GM19452 (cell line): Measurements from ENCODE around the gene LTBP1.

ENCODE experiments used
- ATAC-seq: cut with Tn5 transposase; IDR thresholded peaks from one replicate; pipeline ENCODE4 v1.9.1; 2021; ENCODE audit not compliant: unreplicated experiment

LTBP1 gene

DNA sequence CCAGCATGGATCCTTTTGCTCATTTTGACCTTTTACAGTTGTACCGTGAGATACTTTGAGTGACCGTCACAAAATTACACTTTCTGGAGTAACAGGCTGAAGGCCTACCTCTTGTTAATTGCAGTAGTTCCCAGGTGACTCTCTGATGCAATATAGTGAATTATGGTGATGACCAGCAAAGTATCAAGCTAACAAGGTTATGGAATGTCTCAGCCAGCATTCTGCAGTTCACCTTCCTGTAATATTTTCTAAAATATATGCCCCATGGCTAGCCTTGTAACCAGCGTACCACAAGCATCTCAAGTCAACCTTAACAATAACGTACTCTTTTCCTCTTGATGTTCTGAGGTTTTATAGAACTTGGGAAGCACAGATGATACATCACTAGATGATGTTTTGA lies 234.7 kb downstream of the LTBP1 start:
- no peak for ATAC-seq

- no peak for ATAC-seq
Measured at GRCh38 chr2:33184041-33184440, 237.3 kb downstream of the LTBP1 start.

DNA sequence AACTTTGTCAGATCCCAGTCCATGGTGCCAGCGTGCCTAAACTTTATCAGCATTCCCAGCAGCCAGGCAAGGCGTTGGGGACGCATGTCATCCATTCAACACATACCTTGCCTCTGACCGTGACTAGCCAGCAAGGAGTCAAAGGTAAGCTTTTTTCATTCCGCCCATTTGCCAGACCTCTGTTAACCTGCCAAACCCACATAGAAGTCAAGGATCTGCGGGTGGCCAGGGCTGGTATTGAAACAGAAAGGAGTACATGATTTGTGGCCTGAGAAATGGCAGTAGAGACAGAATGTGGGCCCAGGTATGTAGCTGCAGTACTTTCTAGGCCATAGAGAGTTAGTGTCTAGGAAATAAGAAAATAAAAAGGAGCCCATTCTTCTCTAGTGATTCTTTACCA lies 240.2 kb downstream of the LTBP1 start:
- no peak for ATAC-seq

DNA sequence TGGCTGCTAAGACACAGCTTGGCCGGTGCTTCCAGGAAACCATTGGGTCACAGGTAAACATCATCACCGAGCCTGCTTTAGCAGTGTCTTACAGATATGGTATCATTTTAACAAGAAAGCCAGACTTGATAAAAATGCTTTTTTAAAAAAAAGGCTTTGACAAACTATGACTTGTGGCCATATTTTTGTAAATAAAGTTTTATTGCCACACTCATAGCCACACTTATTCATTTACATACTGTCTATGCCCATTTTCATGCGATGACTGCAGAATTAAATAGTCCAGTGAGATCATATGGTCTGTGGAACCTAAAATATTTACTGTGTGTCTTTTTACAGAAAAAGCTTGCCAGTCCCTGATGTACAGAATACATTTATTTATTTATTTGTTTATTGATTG lies 242.0 kb downstream of the LTBP1 start:
- no peak for ATAC-seq

DNA sequence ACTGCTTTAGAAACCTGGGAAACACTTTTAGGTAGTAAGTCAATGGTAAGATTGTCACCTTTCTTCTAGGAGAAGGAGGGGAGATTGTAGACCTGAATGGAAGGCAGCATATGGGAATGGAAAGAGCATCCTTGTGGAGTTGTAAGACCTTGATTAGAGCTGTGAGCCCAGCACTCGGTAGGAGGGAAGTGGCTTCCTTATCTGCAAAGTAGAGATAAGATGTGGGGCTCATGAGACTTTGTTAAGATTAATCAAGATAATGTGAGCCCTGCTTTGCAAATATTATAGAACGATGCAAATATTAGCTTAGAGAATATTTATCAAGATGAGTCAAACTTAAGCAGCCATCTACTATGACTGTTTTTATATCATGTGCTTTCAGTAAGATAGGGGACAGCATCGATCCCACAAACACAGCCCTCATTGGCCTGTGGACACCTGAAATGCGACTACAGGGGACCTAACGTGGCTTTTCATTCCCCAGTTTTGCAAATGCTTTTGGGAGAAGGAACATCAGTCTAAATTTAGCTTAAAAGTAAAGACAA lies 243.7 kb downstream of the LTBP1 start:
- no peak for ATAC-seq

GRCh38 chr2:33195891-33196290 lies 249.1 kb downstream of the LTBP1 start:
- no peak for ATAC-seq

DNA sequence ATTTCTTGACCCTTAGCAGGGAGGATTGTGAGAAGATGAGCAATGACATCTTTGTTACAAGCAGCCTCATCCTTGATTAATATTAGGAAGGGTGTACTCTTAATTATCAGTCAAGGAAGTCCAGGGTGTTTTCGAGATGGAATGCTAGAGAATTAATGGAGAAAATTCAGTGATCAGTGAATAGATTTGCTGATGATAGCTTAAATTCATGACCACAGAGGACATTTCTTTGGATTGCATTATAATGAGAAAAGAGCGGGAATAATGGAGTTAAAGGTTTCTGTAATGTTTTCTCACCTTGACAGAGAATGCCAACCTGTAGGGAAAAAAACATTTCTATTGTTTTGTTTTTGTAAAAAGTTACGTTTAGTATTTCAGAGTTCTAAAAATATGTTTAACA lies 249.9 kb downstream of the LTBP1 start:
- no peak for ATAC-seq

GRCh38 chr2:33197198-33197938 lies 250.6 kb downstream of the LTBP1 start:
- ATAC-seq, result no peak

GRCh38 chr2:33202641-33203522 lies 256.1 kb downstream of the LTBP1 start:
- no peak for ATAC-seq

DNA sequence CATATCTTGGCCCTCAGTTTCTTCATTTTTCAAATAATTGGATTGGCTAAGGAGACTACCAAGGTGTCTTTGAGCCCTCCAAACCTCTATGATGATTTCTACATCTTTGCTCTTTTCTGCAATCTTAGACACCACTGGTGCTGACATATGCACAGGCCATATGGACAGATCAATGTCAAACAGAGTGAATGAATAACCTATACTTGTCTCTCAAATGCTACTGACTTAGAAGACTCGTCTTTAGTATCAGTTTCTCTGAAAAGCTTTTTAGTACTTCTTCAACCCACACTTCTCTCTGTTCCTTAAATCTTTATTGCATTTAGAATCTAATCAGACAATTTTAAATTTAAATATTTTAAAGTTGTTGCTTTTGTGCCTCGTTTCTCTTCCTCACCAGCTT lies 258.2 kb downstream of the LTBP1 start:
- ATAC-seq, result peak; percentile 54

GRCh38 chr2:33205693-33206434 lies 259.1 kb downstream of the LTBP1 start:
- peak; percentile 94 for ATAC-seq

DNA sequence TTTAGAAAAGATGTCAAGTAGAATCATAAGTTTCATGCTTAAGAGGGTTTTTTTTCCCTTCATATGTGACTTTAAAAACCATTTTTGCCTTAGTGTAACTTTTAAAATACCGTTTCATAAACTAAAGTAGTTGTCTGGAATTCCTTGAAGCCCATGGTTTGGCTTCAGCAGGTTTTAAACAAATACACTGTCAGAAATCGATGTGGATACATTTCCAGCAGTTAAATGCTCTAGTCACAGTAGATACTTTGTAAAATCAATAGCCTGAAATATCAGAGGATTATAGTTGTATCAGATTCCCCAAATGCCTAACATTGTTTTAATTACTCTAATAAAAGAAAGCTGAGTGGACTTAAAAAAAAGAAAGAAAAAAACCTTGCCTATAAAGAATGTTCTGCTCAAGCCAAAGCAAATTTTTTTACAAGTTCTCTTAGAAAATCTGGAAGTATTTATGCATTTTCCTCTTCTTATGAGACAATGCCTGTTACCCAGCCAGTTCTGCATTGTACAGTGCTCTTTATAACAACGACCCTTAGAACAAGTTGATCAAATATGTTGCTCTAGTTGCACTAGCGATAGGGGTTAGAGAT lies 260.5 kb downstream of the LTBP1 start:
- no peak for ATAC-seq

DNA sequence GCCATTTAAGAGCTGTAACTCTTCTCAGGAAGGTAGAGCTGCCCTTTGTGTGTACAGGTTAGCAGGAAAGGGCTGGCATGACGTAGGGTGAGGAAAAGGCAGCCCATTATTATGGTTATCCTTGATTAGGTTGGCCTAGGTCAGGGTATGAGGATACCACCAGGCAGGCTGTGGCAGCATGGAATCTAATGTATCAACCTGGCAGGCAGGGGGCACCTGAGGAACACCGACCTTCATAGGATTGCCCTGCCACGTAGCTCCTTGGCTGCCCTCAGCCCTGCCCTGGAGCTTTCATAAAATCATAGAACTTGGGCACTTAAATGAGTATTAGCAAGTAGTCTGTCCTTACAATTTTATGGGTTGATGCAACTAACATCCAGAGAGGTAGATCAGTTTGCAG lies 261.6 kb downstream of the LTBP1 start:
- ATAC-seq, result no peak

- no peak for ATAC-seq
Measured at GRCh38 chr2:33209976-33210375, 263.2 kb downstream of the LTBP1 start.

GRCh38 chr2:33210626-33211025 lies 263.9 kb downstream of the LTBP1 start:
- ATAC-seq, result no peak

- no peak for ATAC-seq
Measured at GRCh38 chr2:33212151-33212550, 265.4 kb downstream of the LTBP1 start.

DNA sequence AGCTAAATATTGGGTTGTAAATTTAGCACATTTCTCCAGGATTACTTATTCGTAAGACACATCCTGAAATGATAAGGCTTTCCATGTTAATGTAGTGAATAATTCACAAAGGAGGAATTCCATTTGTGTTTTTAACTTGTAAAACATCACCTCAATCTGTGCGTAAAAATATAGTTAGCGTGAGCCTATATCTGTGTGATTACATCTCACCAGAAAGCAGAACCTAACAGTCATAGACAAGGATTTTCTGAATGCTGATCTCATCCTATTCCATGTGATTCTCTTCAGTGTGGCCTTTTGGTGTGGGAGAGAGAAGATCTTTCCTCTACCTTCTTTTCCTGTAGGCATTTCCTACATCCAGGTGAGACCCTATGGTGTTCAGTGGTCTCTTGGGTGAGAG lies 266.5 kb downstream of the LTBP1 start:
- ATAC-seq, result no peak

DNA sequence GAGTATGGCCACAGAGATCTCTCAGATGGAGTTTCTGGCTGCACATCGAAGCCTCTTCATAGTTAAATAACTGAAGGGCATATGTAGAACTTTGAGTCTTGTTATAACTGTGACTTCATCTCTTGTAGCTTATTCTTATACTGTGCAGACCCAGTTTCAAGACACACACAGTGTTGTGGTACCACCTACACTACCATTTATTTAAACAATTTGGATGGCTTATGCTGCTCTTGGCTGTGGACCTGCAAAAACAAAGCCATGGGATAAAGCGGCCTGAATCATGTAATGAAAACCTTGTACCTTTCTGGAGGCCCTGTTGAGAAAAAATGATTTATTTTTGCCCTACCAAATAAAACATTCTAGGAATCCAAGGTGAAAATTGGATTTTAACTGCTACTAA lies 266.9 kb downstream of the LTBP1 start:
- ATAC-seq, result no peak

GRCh38 chr2:33214436-33214835 lies 267.7 kb downstream of the LTBP1 start:
- no peak for ATAC-seq

GRCh38 chr2:33214857-33215256 lies 268.1 kb downstream of the LTBP1 start:
- no peak for ATAC-seq

- ATAC-seq, result no peak
Measured at GRCh38 chr2:33215299-33215698, 268.5 kb downstream of the LTBP1 start.
